NT2/D1 (cell line): Measurements from ENCODE around the gene CMTM4.

ENCODE experiments used
- DNase-seq: peaks from one replicate; pipeline ENCODE4 v3.0.0-alpha.2; 2011; ENCODE audit warnings: low read depth, low spot score
- H3K27me3 ChIP-seq: 2 replicates; pipeline ENCODE4 v1.6.0; 2011; ENCODE audit warnings: mild to moderate bottlenecking; ENCODE audit not compliant: insufficient read length, insufficient read depth
- H3K36me3 ChIP-seq: 2 replicates; pipeline ENCODE4 v1.6.1; 2011; ENCODE audit warnings: mild to moderate bottlenecking, low read length, mixed read lengths; ENCODE audit not compliant: insufficient read depth, insufficient read length
- H3K4me1 ChIP-seq: 2 replicates; pipeline ENCODE4 v1.5.1; 2011; ENCODE audit not compliant: insufficient read depth, insufficient read length
- H3K4me3 ChIP-seq: 2 replicates; pipeline ENCODE4 v1.5.1; 2011; ENCODE audit warnings: low read depth; ENCODE audit not compliant: insufficient read length
- H3K9ac ChIP-seq: 2 replicates; pipeline ENCODE4 v1.6.0; 2011; ENCODE audit warnings: low read depth; ENCODE audit not compliant: insufficient read length
- H3K9me3 ChIP-seq: 2 replicates; pipeline ENCODE4 v1.5.1; 2011; ENCODE audit warnings: mild to moderate bottlenecking, low read length; ENCODE audit not compliant: insufficient read depth
- SUZ12 ChIP-seq: IDR thresholded peaks from 2 replicates; pipeline ENCODE4 v1.6.1; 2011; ENCODE audit not compliant: insufficient read length, insufficient read depth; ENCODE audit errors: extremely low read depth
- YY1 ChIP-seq: IDR thresholded peaks from 2 replicates; pipeline ENCODE4 v1.6.1; 2011; ENCODE audit not compliant: insufficient read length, insufficient read depth
- ZNF274 ChIP-seq: IDR thresholded peaks from 2 replicates; pipeline ENCODE4 v1.6.1; 2011; ENCODE audit warnings: mild to moderate bottlenecking, low read depth, low read length

CMTM4 gene

DNA sequence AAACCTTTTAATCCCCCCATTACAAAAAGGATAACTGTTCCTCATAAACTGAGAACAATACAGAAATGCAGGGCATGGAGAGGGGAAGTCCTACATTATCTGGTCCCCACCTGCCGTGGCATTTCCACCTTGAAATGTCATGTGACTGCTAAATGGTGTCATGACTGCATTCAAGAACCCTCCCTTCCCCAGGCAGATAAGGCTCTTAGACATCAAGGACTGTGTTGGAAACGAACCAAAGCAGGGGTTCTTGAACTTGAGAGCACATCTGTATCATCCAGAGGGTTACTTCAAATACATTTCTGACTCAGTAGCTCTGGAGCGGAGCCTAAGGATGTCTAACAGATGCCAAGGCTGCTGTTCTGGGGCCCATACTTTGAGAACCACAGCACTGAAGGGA, 73.7 kb downstream of the CMTM4 start:
- no peak for DNase-seq
- no peaks in the 10 kb centered on the region for H3K9me3 ChIP-seq
- TF ChIP-seq YY1: no peak
- TF ChIP-seq SUZ12: no peak
- TF ChIP-seq ZNF274: no peak
- H3K4me1 ChIP-seq: peaks cover 5% of the 10 kb centered on the region
- H3K36me3 ChIP-seq: peaks cover 33% of the 10 kb centered on the region
- H3K9ac ChIP-seq: no peak overlapping the region
- no peaks in the 10 kb centered on the region for H3K27me3 ChIP-seq
- no peak overlapping the region for H3K4me3 ChIP-seq

DNA sequence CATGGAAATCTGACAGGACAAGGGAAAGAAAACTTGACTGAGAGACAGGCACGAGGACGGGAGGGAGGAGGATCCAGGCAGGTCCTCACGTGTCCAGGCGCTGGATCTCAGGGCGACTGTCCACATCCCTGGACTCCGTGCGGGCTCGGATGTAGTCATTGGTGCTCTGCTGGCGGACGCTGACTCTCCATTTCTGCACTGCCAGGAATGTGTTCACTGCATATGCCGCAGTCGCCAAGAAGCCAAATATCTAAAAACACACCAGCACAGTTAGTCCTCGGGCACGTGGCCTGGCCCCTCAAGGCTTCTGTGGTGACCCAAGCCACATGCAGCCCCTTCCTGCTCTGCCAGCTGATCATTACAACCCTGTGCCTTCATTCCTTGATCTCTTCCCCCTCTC, 74.6 kb downstream of the CMTM4 start:
- Histone ChIP-seq H3K9ac (no peak overlapping the region), H3K27me3 (no peaks in the 10 kb centered on the region), H3K4me1 (peaks cover 7% of the 10 kb centered on the region), H3K36me3 (peaks cover 31% of the 10 kb centered on the region), H3K4me3 (no peak overlapping the region), H3K9me3 (no peaks in the 10 kb centered on the region)
- no peak for TF ChIP-seq YY1
- TF ChIP-seq ZNF274: no peak
- no peak for TF ChIP-seq SUZ12
- DNase-seq: no peak

DNA sequence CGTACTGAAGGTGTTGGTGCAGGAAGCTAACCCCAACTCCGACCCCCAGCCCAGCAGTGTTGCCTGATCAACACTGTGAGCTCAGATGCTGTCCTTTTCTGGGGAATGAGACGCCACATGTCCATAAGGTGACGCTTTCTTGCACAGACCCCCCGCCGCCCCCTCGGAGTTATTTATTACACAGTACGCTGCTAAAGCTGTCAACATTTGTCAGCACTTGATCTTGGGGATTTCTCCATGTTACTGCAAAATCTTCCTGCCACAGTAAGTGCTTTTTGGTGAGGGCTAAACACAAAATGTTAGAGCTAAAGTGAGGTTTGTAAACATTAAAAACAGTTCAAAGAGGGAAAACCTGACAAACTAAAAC, 76.1 kb downstream of the CMTM4 start:
- DNase-seq: no peak
- H3K9me3 ChIP-seq: no peaks in the 10 kb centered on the region
- H3K4me1 ChIP-seq: peaks cover 10% of the 10 kb centered on the region
- TF ChIP-seq SUZ12 (no peak), ZNF274 (no peak), YY1 (no peak)
- no peaks in the 10 kb centered on the region for H3K27me3 ChIP-seq
- peaks cover 34% of the 10 kb centered on the region for H3K36me3 ChIP-seq
- H3K9ac ChIP-seq: no peak overlapping the region
- no peak overlapping the region for H3K4me3 ChIP-seq

GRCh38 chr16:66619534-66620428, 76.8 kb downstream of the CMTM4 start:
- peaks cover 38% of the 10 kb centered on the region for H3K36me3 ChIP-seq
- H3K4me1 ChIP-seq: peaks cover 10% of the 10 kb centered on the region
- no peak for DNase-seq
- TF ChIP-seq YY1 (no peak), ZNF274 (no peak), SUZ12 (no peak)
- no peaks in the 10 kb centered on the region for H3K27me3 ChIP-seq
- H3K9me3 ChIP-seq: no peaks in the 10 kb centered on the region
- H3K9ac ChIP-seq: no peak overlapping the region
- H3K4me3 ChIP-seq: no peak overlapping the region

DNA sequence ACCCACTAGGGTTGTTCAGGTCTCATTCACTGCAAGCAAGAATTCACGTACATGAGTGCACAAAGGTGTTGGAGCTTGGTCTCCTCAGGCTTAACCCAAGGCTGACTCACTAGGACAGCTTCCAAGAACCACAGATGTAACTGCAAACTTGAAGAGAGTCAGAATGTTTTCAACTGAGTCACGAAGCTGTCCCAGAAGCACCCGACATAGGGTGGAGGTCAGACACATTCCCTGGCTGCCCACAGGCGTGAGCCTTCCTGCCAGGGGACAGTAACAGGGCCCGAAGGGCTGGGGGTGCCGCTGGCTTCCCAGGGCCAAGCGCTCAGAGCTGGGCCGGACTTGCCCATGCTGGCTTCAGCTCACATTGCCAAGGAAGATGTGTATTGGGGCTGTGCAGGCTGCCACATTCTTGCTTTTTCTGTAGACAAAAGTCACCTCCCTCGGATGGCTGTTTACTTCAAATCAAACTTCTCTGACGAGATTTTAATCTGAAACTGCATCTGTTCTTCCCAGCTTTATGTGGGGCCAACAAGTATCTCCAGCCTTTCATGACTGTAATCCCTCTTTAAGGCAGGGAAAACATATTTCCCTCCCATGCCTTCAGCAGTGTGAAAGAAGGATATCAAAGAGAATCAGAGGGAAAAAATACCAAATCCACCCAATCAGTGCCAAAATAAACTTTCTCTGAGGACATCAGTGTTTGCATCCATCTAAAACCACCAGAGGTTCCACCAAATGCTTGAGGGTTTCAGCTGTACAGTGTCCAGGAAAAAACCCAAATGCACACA, 77.8 kb downstream of the CMTM4 start:
- Histone ChIP-seq H3K4me3 (no peak overlapping the region), H3K4me1 (peaks cover 13% of the 10 kb centered on the region), H3K27me3 (no peaks in the 10 kb centered on the region), H3K9ac (no peak overlapping the region), H3K9me3 (no peaks in the 10 kb centered on the region), H3K36me3 (peaks cover 42% of the 10 kb centered on the region)
- no peak for DNase-seq
- no peak for TF ChIP-seq SUZ12
- no peak for TF ChIP-seq ZNF274
- no peak for TF ChIP-seq YY1

- Histone ChIP-seq H3K4me3 (no peak overlapping the region), H3K9me3 (no peaks in the 10 kb centered on the region), H3K9ac (no peak overlapping the region), H3K4me1 (peaks cover 13% of the 10 kb centered on the region), H3K36me3 (peaks cover 47% of the 10 kb centered on the region), H3K27me3 (no peaks in the 10 kb centered on the region)
- no peak for DNase-seq
- TF ChIP-seq ZNF274 (no peak), SUZ12 (no peak), YY1 (no peak)
Observed at GRCh38 chr16:66617728-66618127, 78.8 kb downstream of the CMTM4 start.

DNA sequence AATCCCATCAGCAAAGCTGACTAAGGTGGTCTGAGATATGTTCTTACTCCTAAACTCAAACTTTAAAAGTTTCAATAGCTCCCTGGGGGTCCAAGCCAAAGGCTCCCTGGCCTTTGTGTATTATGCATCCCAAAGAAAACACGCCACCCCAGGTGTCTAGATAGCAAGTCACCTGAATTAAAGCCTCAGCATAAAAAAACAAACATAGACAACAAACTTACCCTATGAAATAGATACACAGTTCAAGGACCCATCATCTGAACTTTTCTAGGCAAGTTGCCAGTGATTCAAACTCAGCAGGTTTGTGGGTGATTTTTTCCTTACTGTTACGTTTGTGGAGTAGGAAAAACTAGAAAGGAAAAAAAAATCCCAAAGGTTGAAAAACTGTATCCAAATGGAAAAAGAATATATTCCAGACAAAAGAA, 79.5 kb downstream of the CMTM4 start:
- Histone ChIP-seq H3K4me3 (no peak overlapping the region), H3K36me3 (peaks cover 48% of the 10 kb centered on the region), H3K9ac (no peak overlapping the region), H3K4me1 (peaks cover 13% of the 10 kb centered on the region), H3K27me3 (no peaks in the 10 kb centered on the region), H3K9me3 (no peaks in the 10 kb centered on the region)
- TF ChIP-seq YY1 (no peak), SUZ12 (no peak), ZNF274 (no peak)
- DNase-seq: no peak
